HEK293T (cell line): ENCODE measurements around the gene HIBCH.

ENCODE experiments used
- ARNT ChIP-seq: fragments of 450-650 bp; IDR thresholded peaks from 2 replicates; pipeline ENCODE4 v1.6.1; 2017; ENCODE audit warnings: mild to moderate bottlenecking
- BHLHE40 ChIP-seq: fragments of 450-650 bp; IDR thresholded peaks from 2 replicates; pipeline ENCODE4 v1.6.1; 2016; ENCODE audit warnings: mild to moderate bottlenecking, moderate library complexity, borderline replicate concordance
- ELF4 ChIP-seq: fragments of 450-650 bp; IDR thresholded peaks from 2 replicates; pipeline ENCODE4 v1.6.1; 2017; ENCODE audit warnings: antibody characterized with exemption
- FOXA1 ChIP-seq: fragments of 450-650 bp; IDR thresholded peaks from 2 replicates; pipeline ENCODE4 v1.6.1; 2016; ENCODE audit warnings: mild to moderate bottlenecking
- FOXK2 ChIP-seq: fragments of 450-650 bp; IDR thresholded peaks from 2 replicates; pipeline ENCODE4 v1.6.1; 2016; ENCODE audit warnings: mild to moderate bottlenecking
- FOXM1 ChIP-seq: fragments of 450-650 bp; IDR thresholded peaks from 2 replicates; pipeline ENCODE4 v1.6.1; 2017; ENCODE audit warnings: mild to moderate bottlenecking, borderline replicate concordance
- HDGF ChIP-seq: fragments of 450-650 bp; IDR thresholded peaks from 2 replicates; pipeline ENCODE4 v1.6.1; 2017; ENCODE audit warnings: antibody characterized with exemption, borderline replicate concordance
- L3MBTL2 ChIP-seq: fragments of 450-650 bp; conservative IDR thresholded peaks from 2 replicates; pipeline ENCODE4 v1.6.1; 2016; ENCODE audit warnings: mild to moderate bottlenecking
- LEF1 ChIP-seq: fragments of 450-650 bp; IDR thresholded peaks from 2 replicates; pipeline ENCODE4 v1.6.1; 2017; ENCODE audit warnings: mild to moderate bottlenecking, borderline replicate concordance
- SP1 ChIP-seq: fragments of 450-650 bp; IDR thresholded peaks from 2 replicates; pipeline ENCODE4 v1.6.1; 2017
- SUZ12 ChIP-seq: fragments of 450-650 bp; IDR thresholded peaks from 2 replicates; pipeline ENCODE4 v1.6.1; 2016; ENCODE audit warnings: mild to moderate bottlenecking
- TARDBP ChIP-seq: fragments of 450-650 bp; IDR thresholded peaks from 2 replicates; pipeline ENCODE4 v1.6.1; 2016
- ZNF384 ChIP-seq: fragments of 450-650 bp; IDR thresholded peaks from 2 replicates; pipeline ENCODE4 v1.6.1; 2016
- TF ChIP-seq, protein P1 (sequence below): fragments of 450-650 bp; IDR thresholded peaks from 2 replicates; pipeline ENCODE4 v1.6.1; 2016

GRCh38 chr2:190235101-190235500, 84.5 kb downstream of the HIBCH start:
- no peak for TF ChIP-seq ZNF384
- no peak for TF ChIP-seq HDGF
- TF ChIP-seq LEF1, result no peak
- no peak for TF ChIP-seq SP1
- TF ChIP-seq, protein P1, sequence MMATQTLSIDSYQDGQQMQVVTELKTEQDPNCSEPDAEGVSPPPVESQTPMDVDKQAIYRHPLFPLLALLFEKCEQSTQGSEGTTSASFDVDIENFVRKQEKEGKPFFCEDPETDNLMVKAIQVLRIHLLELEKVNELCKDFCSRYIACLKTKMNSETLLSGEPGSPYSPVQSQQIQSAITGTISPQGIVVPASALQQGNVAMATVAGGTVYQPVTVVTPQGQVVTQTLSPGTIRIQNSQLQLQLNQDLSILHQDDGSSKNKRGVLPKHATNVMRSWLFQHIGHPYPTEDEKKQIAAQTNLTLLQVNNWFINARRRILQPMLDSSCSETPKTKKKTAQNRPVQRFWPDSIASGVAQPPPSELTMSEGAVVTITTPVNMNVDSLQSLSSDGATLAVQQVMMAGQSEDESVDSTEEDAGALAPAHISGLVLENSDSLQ, result no peak
- no peak for TF ChIP-seq FOXM1
- TF ChIP-seq FOXA1, result no peak
- no peak for TF ChIP-seq ARNT
- no peak for TF ChIP-seq FOXK2
- TF ChIP-seq BHLHE40, result no peak
- no peak for TF ChIP-seq SUZ12
- TF ChIP-seq TARDBP, result no peak
- no peak for TF ChIP-seq ELF4
- no peak for TF ChIP-seq L3MBTL2
